GM12872 (cell line): ENCODE data around the gene MOB3B.

Experiments used
- TF ChIP-seq, protein P1 (sequence below): IDR thresholded peaks from 3 replicates; pipeline ENCODE4 v1.5.1; 2011; ENCODE audit warnings: low read depth, mild to moderate bottlenecking, low read length, moderate library complexity; ENCODE audit not compliant: insufficient read depth

MOB3B gene

DNA sequence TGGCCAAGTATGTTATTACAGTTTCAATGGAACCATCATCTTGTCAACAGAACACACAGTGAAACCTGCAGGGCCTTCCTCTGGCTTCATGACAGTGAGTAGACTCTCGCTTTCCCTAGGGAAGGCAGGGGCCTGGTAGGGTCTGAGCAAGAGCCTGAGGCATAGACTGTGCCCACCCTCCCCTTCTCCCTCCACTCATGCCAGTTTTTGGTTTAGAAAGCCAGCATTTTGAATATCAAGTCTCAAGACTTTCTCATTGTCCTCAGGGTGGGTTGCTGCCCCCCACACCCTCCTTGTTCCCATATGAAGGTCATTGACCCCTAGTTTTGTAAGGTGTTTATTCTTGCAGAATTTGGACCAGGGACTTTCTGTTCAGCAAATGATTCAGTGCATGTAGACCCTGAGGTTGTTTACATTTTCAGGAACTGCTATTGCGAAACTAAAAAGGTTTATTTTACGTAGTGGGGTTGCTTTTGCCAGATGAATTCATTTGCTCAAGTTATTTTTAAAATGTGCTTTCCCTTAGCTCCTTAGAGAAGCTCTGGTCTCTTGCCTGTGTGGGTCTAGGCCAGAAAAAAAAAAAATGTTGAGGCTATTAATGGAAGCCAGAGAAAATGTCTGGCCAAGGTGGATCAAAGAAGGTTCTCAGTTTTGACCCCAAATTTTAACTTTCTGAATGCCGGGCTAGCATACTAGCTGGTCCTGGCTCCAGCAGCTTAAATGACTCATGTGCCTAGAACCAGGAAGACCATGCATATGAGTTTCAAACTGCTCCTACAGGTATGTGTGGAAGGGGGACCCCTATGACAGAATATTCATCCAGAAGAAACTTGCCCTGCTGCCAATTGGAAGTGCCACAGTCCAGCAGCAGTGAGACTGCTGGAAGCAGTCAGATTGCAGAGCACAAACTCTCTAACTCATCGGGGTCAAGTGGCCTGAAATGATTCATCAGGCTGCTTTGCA is 10.1 kb upstream of the MOB3B start:
- TF ChIP-seq, protein P1, sequence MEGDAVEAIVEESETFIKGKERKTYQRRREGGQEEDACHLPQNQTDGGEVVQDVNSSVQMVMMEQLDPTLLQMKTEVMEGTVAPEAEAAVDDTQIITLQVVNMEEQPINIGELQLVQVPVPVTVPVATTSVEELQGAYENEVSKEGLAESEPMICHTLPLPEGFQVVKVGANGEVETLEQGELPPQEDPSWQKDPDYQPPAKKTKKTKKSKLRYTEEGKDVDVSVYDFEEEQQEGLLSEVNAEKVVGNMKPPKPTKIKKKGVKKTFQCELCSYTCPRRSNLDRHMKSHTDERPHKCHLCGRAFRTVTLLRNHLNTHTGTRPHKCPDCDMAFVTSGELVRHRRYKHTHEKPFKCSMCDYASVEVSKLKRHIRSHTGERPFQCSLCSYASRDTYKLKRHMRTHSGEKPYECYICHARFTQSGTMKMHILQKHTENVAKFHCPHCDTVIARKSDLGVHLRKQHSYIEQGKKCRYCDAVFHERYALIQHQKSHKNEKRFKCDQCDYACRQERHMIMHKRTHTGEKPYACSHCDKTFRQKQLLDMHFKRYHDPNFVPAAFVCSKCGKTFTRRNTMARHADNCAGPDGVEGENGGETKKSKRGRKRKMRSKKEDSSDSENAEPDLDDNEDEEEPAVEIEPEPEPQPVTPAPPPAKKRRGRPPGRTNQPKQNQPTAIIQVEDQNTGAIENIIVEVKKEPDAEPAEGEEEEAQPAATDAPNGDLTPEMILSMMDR = no peak

DNA sequence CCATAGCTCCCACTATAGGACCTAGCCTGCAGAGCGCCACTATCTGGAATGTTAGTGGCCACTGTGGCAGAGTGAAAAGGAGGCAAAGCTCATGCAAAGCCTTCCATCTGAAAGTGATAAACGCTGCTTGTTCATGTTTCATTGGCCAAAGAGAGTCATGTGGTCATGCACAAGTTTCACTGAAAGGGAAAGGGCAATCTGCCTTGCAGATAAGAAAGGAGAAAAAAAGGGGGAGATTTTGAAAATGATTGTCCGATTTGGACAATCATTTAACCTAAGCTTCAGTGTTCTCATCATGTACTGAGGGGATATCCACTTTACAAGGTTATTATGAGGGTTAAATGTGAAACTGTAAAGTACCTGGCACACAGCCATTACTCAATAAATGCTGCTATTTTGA is 9.0 kb upstream of the MOB3B start:
- TF ChIP-seq, protein P1 = no peak

DNA sequence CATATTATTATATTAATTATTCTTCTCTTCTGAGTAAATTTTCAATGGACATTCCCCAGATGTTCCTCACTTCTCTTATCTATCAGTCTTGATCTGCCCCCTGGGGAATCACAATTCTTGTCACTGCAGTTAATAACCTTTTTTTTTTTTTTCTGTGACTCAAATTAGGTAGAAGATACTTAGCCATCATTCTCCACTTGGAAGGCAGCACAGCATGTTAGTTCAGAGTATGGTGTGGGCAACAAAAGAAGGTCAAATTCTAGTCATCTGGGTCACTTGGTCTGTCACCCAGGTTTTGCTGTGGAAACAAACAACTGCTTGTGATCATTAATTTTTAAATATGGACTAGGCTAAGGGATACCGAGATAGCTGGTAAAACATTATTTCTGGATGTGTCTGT is 8.1 kb upstream of the MOB3B start:
- TF ChIP-seq, protein P1 = no peak

DNA sequence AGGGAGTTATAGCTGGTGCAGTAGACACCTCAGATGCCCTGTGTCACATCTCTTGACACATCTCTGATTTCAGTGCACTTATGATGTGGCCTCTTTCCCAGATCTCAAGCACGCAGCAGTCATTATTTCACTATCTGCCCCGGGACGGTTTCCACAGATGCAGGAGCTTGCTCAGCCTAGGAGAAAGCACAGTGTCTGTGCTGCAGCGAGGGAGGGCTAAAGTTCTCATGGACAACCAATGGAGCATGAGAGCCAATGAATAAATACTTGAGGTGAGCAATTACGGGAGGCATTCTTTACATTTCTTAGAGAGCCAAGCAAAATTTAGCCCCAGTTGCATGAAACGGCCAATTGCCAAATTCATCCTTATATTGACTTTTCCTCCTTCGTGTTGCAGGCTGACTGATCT is 7.4 kb upstream of the MOB3B start:
- TF ChIP-seq, protein P1 = no peak

DNA sequence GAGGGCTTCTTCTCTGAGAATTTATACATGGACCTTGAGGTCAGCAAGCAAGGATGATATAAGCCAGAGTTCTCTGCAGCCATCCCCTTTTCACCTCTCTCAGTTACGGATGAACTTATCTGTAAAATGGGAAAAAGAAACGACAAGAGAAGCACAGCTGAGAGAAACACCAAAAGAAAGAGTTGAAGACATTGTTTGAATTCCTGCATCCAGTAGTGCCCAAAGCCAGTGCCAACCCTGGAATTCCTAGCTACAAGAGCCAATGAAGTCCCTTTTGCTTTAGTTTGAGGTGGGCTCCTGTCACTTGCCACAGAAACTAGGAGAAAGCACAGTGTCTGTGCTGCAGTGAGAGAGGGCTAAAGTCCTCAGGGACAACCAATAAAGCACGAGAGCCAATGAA is 6.6 kb upstream of the MOB3B start:
- TF ChIP-seq, protein P1 = no peak

DNA sequence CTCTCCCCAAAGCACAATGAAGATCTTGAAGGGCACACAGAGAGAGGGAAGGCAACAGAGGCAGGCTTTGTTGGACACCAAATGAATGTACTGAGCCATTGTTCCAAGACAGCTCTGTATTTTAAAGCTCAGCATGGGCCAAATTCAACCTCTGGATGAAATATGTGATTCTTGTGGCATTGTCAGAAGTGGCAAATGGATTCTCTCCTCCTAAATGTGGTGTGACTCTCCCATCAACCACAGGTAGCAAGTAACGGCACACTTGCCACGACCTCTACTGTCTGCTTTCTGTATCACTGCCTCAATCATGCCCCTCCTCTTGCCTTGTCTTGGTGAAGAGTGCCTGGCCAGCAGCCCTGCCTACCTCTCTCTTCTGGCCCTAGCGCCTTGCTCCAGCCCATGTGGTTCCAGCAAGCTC is 6.1 kb upstream of the MOB3B start:
- TF ChIP-seq, protein P1 = peak; percentile 55; the same call in 2 of the 3 replicates

DNA sequence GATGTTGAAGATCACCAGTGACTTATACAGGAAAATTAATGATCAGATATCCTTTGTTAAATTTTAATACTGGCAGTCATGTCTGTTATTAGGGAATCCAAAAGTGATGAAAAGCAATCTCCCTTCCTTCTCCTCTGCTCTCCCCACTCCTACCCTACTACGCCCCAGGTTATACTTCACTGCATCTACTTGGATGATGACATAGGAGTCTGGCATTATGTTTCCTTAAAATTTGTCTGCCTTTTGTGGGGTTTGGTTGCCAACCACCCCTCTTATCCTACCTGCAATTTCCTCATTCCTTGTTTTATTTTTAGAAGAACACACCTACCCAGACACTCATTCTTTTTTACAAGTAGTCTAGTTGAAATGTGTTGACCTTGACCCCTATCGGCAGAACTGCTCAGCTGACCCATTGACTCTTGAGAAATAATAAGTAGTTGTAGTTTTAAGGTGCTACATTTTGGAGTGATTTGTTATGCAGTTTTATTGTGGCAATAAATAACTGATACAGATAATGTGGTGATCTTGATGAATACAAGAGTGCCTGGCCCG is 5.1 kb upstream of the MOB3B start:
- TF ChIP-seq, protein P1 = no peak
